GM18499 (cell line): ENCODE results near the gene SOX9.
"Not testable (repeated sequence)": the region's sequence is repeated elsewhere in the genome, so short reads cannot be mapped to it uniquely, and the experiment has no call there.

Experiments
- ATAC-seq: cut with Tn5 transposase; IDR thresholded peaks from one replicate; pipeline ENCODE4 v1.9.1; 2021; ENCODE audit warnings: moderate number of reproducible peaks; ENCODE audit not compliant: insufficient read depth, unreplicated experiment

SOX9 gene

DNA sequence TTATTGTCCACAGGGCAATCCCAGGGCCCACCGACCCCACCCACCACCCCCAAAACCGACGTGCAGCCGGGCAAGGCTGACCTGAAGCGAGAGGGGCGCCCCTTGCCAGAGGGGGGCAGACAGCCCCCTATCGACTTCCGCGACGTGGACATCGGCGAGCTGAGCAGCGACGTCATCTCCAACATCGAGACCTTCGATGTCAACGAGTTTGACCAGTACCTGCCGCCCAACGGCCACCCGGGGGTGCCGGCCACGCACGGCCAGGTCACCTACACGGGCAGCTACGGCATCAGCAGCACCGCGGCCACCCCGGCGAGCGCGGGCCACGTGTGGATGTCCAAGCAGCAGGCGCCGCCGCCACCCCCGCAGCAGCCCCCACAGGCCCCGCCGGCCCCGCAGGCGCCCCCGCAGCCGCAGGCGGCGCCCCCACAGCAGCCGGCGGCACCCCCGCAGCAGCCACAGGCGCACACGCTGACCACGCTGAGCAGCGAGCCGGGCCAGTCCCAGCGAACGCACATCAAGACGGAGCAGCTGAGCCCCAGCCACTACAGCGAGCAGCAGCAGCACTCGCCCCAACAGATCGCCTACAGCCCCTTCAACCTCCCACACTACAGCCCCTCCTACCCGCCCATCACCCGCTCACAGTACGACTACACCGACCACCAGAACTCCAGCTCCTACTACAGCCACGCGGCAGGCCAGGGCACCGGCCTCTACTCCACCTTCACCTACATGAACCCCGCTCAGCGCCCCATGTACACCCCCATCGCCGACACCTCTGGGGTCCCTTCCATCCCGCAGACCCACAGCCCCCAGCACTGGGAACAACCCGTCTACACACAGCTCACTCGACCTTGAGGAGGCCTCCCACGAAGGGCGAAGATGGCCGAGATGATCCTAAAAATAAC is 3.0 kb downstream of the SOX9 start:
- ATAC-seq = no peak

DNA sequence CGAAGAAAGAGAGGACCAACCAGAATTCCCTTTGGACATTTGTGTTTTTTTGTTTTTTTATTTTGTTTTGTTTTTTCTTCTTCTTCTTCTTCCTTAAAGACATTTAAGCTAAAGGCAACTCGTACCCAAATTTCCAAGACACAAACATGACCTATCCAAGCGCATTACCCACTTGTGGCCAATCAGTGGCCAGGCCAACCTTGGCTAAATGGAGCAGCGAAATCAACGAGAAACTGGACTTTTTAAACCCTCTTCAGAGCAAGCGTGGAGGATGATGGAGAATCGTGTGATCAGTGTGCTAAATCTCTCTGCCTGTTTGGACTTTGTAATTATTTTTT is 3.6 kb downstream of the SOX9 start:
- ATAC-seq = no peak

DNA sequence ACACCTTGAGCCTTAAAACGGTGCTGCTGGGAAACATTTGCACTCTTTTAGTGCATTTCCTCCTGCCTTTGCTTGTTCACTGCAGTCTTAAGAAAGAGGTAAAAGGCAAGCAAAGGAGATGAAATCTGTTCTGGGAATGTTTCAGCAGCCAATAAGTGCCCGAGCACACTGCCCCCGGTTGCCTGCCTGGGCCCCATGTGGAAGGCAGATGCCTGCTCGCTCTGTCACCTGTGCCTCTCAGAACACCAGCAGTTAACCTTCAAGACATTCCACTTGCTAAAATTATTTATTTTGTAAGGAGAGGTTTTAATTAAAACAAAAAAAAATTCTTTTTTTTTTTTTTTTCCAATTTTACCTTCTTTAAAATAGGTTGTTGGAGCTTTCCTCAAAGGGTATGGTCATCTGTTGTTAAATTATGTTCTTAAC is 4.4 kb downstream of the SOX9 start:
- no peak for ATAC-seq

DNA sequence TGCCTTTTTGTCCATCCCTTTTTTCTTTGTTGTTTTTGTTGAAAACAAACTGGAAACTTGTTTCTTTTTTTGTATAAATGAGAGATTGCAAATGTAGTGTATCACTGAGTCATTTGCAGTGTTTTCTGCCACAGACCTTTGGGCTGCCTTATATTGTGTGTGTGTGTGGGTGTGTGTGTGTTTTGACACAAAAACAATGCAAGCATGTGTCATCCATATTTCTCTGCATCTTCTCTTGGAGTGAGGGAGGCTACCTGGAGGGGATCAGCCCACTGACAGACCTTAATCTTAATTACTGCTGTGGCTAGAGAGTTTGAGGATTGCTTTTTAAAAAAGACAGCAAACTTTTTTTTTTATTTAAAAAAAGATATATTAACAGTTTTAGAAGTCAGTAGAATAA is 4.9 kb downstream of the SOX9 start:
- no peak for ATAC-seq

DNA sequence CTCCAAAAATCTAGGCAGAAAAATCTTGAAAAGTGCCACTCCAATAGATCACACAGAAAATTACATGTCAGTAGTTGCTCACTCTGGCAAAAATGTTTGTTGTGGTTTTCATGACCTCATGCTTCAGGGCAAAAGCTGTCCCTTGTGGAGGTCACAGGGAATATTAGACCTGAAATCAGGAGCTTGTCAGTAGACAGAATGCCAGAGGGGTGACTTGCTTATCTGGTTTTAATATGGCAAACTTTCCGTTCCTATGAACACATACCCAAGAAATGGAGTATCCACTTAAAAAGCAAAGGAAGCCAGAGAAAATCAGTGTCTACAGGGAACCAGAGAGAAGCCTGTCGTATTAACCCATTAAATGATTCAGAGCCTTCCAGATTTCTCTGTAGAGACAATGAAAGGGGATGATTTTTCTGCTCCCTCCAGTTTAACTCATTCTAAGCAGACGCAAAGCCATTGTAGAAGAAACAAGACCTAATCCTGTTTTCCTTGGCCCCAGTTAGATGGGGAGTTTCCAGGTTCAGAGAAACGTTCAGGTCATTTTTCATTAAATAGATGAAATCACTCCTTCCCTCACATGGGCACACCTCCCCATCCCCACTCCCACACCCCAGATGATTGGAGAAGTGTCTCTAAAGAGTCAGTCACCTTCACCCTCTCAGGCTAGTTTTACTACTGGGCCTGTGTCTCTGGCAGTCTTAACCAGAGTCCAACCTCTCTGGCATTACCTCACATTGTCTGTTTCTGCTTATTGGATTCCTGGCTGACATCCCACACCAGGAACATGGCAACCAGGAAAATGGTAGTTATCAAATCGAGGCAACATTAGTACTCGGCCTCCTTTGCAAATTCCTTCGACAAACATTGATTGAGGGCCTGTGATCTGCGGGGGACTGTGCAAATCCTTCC is 6.0 kb downstream of the SOX9 start:
- ATAC-seq = no peak

DNA sequence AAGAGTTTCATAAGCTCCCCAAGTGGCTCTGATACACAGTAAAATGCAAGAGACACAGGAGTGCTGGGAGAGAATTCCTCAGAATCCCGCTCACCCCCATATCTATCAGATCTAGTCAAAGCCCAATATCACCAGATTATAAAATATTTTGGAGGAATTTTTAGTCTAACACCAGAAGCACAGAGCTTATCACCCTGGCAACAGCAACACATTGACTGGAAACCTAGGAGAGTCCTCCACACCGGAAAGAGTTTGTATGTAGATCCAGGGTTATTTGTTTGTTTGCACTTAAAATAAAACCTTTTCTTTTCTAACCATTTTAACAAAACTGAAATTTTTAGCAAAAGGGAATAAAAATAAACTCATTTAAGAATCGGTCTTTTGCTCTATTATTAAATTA is 7.2 kb downstream of the SOX9 start:
- no peak for ATAC-seq

DNA sequence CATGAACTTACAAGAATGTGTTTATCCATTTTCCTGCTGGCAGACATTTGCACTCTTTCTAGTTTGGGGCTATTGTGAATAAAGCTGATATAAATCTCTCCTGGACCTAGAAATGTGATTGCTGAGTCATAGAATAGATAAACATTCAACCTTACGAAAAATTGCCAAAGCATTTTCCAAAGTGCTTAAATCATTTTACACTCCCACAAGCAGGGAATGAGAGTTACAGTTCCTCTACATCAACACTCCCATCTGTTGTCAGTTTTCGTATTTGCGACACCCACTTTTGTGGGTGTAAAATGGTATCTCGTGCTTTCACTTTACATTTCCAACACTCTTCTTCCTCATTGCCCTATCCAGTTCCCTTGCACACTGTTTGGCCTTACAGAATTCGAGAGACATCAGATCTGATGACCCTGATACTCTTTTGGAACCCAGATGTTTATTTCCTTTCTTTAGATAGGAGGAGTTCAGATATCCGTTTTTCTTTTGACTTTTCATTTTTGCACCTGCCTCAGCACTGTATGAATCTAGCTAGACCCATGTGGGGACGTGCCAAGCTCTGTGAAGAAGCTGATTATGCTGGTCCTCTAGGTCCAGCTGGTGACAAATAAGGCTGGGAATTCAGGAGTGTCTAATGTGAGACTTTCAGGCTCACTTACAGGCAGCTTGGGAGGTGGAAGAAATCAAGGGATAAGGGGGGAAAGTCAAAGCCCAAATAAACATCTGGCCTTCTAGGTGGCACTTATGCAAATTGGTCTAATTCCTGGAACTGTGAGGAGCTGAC is 14.0 kb downstream of the SOX9 start:
- no peak for ATAC-seq

DNA sequence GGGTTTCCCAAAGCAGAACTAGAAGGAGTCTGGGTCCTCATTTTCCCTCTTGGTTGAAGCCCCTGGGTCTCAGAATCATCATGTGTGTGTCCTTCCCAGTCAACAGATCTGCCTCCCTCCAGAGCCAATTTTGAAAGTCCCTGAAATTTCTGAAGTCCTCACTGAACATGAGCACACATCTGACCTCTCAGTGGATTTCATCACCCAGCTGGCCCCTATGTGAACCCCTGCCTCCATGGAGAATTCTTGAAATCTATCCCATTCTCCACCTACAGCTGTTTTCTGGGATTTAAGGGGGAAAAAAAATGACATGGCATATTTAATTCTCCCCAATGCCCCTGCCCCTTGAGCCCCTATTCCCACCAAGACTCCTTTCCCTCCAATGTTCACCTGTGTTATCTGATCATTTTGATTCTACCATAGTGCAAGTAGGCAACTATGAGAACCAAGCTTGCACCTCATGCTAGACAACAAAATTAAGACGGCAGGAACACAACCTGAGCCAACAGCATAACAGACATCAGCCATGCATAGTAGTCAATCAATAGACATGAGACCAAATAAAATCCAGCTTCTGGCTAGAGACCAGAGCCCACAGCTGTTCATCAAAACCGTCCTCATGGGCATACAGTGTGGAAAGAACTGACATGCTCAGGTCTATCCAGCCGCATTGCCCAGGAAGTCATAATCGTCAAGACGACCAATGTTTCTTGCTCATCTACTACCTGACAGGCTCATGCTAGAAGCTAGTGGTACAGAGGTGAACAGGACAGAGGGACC is 14.9 kb downstream of the SOX9 start:
- no peak for ATAC-seq

DNA sequence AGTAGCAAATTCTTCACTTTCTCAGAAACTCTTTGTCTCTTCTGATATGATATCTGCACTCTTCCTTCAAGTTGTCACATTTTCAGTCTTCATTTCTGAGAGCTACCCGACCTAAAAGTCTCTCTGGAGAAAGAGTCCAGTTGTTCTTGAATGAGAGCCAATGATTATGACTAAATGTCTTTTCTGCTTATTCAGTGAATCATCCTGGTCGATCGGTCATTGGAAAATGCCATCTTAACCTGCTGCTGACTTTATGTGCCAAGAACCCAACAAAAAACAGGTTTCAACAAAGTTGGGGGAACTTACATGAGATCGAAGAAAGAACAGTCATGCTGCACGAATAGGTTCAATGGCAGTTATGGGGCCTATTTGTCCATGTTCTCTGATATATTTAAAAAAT is 15.9 kb downstream of the SOX9 start:
- no peak for ATAC-seq

DNA sequence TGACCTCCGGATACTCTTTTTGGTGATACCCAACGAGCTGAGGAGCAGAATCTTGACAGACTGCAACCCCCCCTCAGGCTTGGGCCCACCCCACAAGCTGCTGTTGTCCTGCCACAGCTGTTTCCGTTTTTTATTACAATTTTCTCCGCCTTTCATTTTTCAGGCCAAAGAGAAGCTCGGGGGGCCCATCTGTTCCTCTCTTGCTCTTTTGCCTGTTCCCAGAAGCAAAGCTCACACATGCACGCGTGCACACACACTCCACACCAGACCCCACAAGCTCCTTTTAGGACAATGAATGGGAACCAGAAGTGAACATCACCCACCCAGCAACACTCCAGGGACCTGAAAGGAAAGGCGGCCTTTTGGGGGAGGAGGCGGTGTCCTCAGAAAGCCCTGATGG is 16.3 kb downstream of the SOX9 start:
- no peak for ATAC-seq

DNA sequence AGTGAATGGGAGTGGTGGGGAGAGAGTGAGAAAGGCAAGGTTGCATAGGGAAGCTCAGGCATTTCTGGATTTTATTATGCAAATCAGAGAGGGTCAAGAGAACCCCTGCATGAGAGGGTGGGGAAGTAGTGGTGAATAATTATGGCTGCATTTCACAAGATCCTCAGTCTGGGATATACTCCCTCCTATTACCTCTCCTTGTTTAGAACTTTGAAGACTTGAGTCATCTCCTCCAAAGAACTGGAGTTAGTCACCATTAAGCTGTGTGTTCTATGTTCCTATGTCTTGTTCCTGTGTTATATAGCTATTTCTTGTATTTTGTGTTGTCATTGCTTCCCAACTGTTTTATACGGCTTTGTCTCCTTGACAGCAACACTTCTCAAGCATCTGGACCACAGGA is 18.4 kb downstream of the SOX9 start:
- ATAC-seq = no peak

DNA sequence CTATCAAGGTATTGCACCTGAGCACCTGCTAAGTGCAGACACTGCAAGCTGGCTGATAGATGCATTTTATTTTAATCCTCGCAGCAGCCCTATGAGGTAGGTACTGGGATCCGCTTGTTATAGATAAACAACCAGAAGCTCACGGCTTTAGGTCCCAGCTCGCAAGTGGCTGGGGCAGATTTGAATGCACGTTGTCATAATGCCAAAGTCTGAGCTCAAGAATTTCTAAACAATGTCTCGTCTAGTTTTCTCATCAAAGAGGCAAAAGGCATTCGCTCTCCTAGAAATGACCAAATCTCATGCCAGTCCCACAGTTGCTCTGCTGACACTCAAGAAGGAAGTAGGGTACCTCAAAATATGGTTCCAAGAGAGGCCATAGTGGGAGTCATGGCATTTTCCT is 20.5 kb downstream of the SOX9 start:
- no peak for ATAC-seq

DNA sequence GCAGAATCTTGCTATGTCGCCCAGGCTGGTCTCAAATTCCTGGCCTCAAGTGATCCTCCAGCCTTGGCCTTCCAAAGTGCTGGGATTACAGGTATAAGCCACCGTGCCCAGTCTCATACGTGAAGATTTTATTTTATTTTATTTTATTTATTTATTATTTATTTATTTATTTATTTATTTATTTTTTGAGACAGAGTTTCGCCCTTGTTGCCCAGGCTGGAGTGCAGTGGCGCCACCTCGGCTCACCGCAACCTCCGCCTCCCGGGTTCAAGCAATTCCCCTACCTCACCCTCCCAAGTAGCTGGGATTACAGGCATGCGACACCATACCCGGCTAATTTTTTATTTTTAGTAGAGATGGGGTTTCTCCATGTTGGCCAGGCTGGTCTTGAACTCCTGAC is 21.3 kb downstream of the SOX9 start:
- not testable (repeated sequence) for ATAC-seq

DNA sequence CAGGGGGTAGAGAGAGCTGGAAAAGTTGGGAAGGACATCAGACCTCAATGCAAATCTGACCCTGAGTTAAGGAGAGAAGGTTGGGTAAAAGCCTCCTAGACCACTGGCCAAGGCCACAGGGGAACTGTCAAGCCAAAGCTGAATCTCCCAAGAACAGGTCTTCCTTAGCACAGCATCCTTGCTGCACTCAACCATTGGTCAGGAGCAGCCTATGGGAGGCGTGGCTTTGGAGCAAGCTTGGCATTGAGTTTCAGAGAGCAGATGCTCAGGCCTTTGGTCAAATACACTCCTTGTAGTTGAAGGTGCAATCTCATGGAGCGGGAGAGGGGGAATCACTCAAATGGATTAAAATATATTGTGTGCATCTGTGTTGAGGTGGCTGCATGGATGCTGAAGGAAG is 21.8 kb downstream of the SOX9 start:
- no peak for ATAC-seq

DNA sequence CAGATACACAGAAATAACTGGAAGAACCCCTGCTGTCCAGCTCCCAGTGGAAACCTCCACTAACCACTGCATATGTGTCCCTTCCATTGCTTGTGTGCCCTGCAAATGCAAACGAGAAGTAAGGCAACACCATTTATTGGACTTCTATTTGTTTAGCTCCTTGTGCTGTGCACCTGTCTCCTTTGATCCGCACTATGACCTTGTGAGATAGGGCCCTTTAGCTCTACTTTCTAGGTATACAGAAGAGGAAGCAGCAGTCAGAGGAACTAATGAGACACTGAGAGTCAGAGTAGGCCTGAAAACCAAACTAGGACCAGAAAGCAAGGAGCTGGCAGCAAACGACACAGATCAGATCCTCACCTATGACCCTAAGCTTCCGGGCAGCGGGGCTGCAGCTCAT is 22.4 kb downstream of the SOX9 start:
- no peak for ATAC-seq

DNA sequence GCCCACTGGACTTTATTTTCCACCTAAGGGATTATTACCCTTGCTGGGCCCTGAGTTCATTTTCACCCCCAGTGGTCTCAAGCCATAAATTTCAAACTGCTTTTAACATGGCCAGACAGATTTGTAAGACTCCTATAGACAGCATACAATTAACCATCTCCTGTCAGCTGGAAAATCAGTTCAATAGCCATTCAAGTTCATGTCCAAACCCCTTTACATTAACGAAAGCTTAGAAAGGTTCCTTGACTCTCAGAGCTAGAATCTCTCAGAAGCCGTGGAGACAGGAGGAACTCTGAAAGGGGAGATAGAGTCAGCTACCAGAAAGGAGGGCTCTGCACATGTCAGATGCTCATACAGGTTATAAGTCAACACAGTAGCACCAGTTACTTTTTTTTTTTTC is 23.3 kb downstream of the SOX9 start:
- no peak for ATAC-seq

DNA sequence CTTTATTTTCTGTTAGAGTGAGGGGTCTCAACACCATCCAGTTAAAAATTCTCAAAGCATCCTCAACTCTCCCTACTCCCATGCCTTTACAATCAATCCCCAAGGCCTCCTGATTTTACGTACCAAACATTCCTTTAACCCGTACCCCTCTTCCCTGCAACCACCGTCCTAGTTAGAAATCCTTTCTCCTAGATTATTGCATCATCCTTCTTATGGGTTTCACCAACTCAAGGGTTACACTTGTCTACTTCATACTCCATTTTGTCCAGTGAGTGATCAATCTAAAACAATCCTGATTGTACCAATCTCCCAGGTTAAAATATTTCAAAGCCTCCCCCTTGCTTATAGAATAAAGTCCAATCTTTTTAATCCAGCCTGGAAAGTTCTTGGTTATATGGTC is 24.7 kb downstream of the SOX9 start:
- no peak for ATAC-seq

DNA sequence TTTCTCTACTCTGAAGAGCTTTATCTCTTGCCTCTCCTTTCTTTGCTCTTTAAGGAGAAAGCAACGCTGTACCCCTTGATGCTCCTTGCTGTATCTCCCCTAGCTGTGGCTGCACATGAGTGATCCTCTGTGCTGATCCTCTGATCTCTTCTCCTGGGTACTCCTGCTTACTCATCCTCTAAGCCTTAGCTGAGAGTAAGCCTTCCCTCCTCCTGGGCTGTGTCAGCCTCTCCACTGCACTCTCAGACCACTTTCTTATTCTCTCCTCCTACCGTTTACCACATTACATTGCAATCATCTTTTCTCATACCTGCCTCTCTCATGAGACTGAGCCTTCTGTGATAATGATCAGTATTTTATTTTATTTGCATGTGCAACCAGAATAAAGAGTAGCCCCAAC is 25.1 kb downstream of the SOX9 start:
- ATAC-seq = no peak

DNA sequence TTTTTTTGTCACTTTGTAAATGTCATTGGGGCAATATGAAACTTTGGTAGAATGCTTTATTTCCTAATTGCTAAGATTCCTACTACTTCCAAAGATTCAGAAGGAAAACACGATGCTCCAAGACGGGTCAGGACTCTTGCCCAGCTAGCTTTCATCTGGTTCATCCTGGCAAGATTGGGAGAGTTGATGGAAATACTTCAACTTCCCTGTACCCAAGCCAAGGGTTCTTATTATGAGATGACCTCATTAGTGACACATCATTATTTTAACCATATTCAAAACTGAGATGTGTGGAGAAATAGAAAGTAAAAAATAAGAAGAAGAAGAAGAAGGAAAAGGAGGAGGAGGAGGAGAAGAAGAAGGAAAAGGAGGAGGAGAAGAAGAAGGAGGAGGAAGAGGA is 25.6 kb downstream of the SOX9 start:
- ATAC-seq = no peak
